ENCODE results near the gene CDH13. TPM values are rescaled to one million over a fixed set of nuclear protein-coding genes. Genes with fewer than 3 reads are reported as not detected.

The CDH13 gene
- total RNA-seq, 3 donors from 2014 or later: 4.9 to 11.2 (median 9.8) TPM

DNA sequence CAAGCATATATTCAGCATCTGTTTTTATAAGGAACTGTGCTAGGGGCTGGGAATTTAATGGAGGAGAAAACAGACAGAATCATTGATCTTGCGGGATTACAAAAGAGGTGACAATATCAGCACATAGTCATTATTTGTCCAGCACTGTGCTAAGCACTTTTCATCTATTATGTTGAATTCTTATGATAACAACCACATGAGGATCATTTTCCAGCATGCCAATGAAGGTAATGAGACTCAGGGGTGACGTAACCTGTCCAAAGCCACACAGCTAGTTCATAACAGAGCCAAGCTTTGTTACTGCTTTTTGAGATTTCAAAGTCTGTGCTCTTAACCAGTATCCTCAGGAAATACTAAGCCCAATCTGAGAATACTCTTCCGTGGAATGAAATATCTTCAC, 503.3 kb downstream of the CDH13 start:
- no peaks in the 10 kb centered on the region for H3K4me1 ChIP-seq (ENCODE audit: low read depth)
- ATAC-seq (no peak), DNase-seq (no peak)
- peaks cover 8% of the 10 kb centered on the region for H3K9me3 ChIP-seq
- TF ChIP-seq, protein P1, sequence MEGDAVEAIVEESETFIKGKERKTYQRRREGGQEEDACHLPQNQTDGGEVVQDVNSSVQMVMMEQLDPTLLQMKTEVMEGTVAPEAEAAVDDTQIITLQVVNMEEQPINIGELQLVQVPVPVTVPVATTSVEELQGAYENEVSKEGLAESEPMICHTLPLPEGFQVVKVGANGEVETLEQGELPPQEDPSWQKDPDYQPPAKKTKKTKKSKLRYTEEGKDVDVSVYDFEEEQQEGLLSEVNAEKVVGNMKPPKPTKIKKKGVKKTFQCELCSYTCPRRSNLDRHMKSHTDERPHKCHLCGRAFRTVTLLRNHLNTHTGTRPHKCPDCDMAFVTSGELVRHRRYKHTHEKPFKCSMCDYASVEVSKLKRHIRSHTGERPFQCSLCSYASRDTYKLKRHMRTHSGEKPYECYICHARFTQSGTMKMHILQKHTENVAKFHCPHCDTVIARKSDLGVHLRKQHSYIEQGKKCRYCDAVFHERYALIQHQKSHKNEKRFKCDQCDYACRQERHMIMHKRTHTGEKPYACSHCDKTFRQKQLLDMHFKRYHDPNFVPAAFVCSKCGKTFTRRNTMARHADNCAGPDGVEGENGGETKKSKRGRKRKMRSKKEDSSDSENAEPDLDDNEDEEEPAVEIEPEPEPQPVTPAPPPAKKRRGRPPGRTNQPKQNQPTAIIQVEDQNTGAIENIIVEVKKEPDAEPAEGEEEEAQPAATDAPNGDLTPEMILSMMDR (IDR thresholded peaks at IDR 0.05): no peak
- intact Hi-C loops (cut with DNase I, micrococcal nuclease): no loop called here
- H3K36me3 ChIP-seq (ENCODE audit: low read depth): no peaks in the 10 kb centered on the region
- H3K4me3 ChIP-seq: no peak overlapping the region

DNA sequence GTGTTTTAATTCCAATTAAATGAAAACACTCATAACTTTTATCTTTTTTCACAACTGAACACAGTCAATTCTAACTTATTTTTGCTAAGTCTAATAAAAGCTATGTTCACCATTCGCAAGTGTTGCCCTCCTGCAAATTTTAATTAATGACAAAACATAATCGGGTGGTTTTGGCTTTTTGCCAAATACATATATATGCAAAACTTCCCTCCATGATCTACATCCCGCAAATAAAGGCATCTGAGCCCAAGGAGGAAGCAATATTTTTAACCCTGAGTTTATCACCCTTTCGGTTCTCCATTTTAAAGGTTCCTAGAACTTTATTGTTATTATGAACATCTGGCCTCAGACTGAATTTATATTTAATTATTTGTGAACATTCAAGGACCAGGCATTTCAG, 507.9 kb downstream of the CDH13 start:
- DNase-seq (no peak), ATAC-seq (no peak)
- Histone ChIP-seq H3K36me3 (ENCODE audit: low read depth) (no peaks in the 10 kb centered on the region), H3K4me3 (no peak overlapping the region), H3K9me3 (no peaks in the 10 kb centered on the region), H3K4me1 (ENCODE audit: low read depth) (no peaks in the 10 kb centered on the region)
- intact Hi-C loops (cut with DNase I, micrococcal nuclease): no loop called here
- TF ChIP-seq, protein P1 (IDR thresholded peaks at IDR 0.05): no peak

DNA sequence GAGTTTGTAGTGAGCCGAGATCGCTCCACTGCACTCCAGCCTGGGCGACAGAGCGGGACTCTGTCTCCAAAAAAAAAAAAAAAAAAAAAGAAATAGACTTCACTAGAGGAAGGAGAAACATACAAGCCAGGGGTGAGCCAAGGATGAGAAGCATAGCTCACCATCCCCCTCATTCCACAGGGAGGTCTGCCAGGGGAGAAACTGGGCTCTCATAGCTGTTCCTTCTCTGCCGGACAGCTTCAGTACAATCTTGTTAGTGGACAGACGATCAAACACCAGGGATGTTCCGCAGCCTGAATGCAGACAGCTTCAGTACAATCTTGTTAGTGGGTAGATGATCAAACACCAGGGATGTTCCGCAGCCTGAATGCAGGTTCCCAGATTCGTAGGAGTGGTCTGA, 509.6 kb downstream of the CDH13 start:
- Histone ChIP-seq H3K36me3 (ENCODE audit: low read depth) (no peaks in the 10 kb centered on the region), H3K4me3 (no peak overlapping the region), H3K9me3 (no peaks in the 10 kb centered on the region), H3K4me1 (ENCODE audit: low read depth) (no peaks in the 10 kb centered on the region)
- no peak for ATAC-seq
- TF ChIP-seq, protein P1 (IDR thresholded peaks at IDR 0.05): no peak
- no peak for DNase-seq
- intact Hi-C loops (cut with DNase I, micrococcal nuclease): no loop called here

DNA sequence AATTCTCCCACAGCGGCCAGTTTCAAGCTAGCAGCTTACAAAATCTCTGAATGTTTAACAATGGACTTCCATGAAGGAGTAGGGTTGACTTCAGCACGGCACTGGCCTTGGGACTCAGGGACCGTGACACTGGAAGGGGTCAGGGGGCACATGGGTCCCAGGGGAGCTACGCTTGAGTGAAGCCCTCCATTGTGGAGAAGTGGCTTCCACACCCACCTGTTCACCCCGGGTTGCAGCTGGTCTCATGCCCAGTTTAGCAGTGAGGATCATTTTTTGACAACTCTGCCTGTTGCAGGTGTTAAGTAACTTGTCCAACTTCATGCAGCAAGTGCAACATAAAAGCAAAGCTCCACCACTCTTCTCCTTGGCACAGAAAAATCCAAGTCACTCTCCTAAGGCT, 510.2 kb downstream of the CDH13 start:
- no peaks in the 10 kb centered on the region for H3K9me3 ChIP-seq
- no peak for DNase-seq
- no peaks in the 10 kb centered on the region for H3K4me1 ChIP-seq (ENCODE audit: low read depth)
- H3K4me3 ChIP-seq: no peak overlapping the region
- ATAC-seq: peak; percentile 13
- intact Hi-C loops (cut with DNase I, micrococcal nuclease): no loop called here
- no peaks in the 10 kb centered on the region for H3K36me3 ChIP-seq (ENCODE audit: low read depth)
- TF ChIP-seq, protein P1 (IDR thresholded peaks at IDR 0.05): no peak

DNA sequence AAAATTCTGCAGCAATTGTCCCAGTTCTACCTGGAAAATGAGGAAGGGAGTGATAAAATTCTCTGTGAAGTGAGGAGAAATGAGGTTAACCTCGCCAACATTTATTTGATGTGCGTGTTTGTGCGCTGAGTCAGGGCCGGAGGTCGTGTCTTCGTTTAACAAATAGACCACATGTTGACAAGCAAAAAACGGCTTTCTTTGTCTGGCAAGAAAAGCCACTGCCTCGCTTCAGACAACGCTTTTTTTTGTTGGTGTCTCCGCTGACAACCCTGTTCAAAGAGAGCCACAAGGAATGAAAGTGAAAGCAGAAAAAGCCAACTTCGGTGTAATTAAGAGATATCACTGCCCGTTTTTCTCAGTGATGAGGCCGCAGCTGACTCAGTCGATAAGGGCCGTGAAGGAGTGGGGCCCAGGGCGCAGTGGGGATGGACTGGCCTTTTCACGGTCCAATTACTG, 510.6 kb downstream of the CDH13 start:
- Histone ChIP-seq H3K9me3 (no peaks in the 10 kb centered on the region), H3K4me1 (ENCODE audit: low read depth) (no peaks in the 10 kb centered on the region), H3K36me3 (ENCODE audit: low read depth) (no peaks in the 10 kb centered on the region), H3K4me3 (no peak overlapping the region)
- TF ChIP-seq, protein P1 (IDR thresholded peaks at IDR 0.05): no peak
- intact Hi-C loops (cut with DNase I, micrococcal nuclease): no loop called here
- peak; percentile 87 for ATAC-seq
- peak in 2 of 3 donors; percentile 38 to 41 for DNase-seq

DNA sequence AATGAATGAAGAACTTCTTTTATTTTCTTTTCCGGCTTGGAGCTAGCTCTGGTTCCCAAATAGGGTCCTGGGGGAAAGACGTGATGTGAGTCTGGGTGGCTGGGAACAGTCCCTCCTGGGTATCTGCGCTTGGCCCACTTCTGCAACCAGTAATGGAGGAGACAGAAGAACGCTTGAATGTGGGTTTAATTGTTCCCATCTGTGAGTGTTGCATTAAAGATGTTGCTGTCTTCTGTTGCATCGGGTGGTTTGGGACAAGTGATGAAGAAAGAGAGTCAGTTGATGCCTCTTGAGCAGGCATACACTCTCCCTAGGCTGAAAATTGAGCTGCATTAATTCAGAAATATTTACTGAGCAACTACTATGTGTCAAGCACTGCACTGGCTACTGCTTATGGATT, 511.1 kb downstream of the CDH13 start:
- ATAC-seq: no peak
- no peak overlapping the region for H3K4me3 ChIP-seq
- TF ChIP-seq, protein P1 (IDR thresholded peaks at IDR 0.05): no peak
- no peaks in the 10 kb centered on the region for H3K4me1 ChIP-seq (ENCODE audit: low read depth)
- DNase-seq: no peak
- no peaks in the 10 kb centered on the region for H3K36me3 ChIP-seq (ENCODE audit: low read depth)
- H3K9me3 ChIP-seq: no peaks in the 10 kb centered on the region
- intact Hi-C loops (cut with DNase I, micrococcal nuclease): no loop called here

Measured in mucosa of descending colon (tissue), 3 donors.